Ovary (tissue), 3 donors: Measurements from ENCODE around the gene SERPINB13.

Source experiments
- CTCF ChIP-seq, 3 donors: fragments of 450-650 bp in 2 of 3; fragments of 200-600 bp in 1 of 3; IDR thresholded peaks; one replicate each; pipeline versions ENCODE4 v1.5.1 to v1.8.0; 2016 to 2022; ENCODE audit warnings: antibody characterized with exemption in 3 of 3, mild to moderate bottlenecking in 1 of 3
- EP300 ChIP-seq: sonication (generic); formaldehyde crosslinking; IDR thresholded peaks from one replicate; pipeline ENCODE4 v1.6.1; 2017; ENCODE audit warnings: antibody characterized with exemption
- POLR2A ChIP-seq: fragments of 450-650 bp; IDR thresholded peaks from one replicate; pipeline ENCODE4 v1.6.1; 2017; ENCODE audit warnings: antibody characterized with exemption, mild to moderate bottlenecking, moderate library complexity
- donor health status: DM: no; HTN: no; CAD: no.

- TF ChIP-seq CTCF (IDR thresholded peaks at IDR 0.05) (no peak), EP300 (no peak), POLR2A (no peak)
Observed at GRCh38 chr18:63637703-63638102, 50.6 kb downstream of the SERPINB13 start.
